ENCODE results near the gene TCEA2. TPM values are rescaled to one million over a fixed set of nuclear protein-coding genes. Genes with fewer than 3 reads are reported as not detected.

The TCEA2 gene
- polyA plus RNA-seq, 3 donors: 15.7 to 24.3 (median 16.0) TPM

- Histone ChIP-seq H3K27ac (ENCODE audit: low read depth in 1 of 2, low read length in 2 of 2) (no peak overlapping the region), H3K4me3 (replicated peaks in 1 of 3; ENCODE audit: low read depth in 2 of 3, low read length in 3 of 3) (peak overlapping the region; percentile 39 to 78 (median 49)), H3K4me1 (ENCODE audit: control insufficient read depth in 1 of 2, insufficient read depth in 2 of 2, low read length in 2 of 2) (peaks cover 24 to 40% of the 10 kb centered on the region in 2 donors), H3K9me3 (replicated peaks in 1 of 2; ENCODE audit: control insufficient read depth in 1 of 2, insufficient read depth in 1 of 2, low read length in 2 of 2) (no peaks in the 10 kb centered on the region), H3K79me2 (ENCODE audit: insufficient read depth, low read length) (no peaks in the 10 kb centered on the region), H4K20me1 (ENCODE audit: insufficient read depth, low read length) (no peaks in the 10 kb centered on the region), H2AFZ (ENCODE audit: insufficient read depth, low read depth, low read length, poor library complexity, severe bottlenecking) (peak overlapping the region; percentile 83), H3K9ac (ENCODE audit: insufficient read depth, low read length, poor library complexity, severe bottlenecking) (peak overlapping the region; percentile 64), H3K36me3 (replicated peaks in 1 of 2; ENCODE audit: control insufficient read depth in 1 of 2, insufficient read depth in 2 of 2, low read length in 2 of 2) (no peaks in the 10 kb centered on the region), H3K27me3 (ENCODE audit: control insufficient read depth in 2 of 2, insufficient read depth in 2 of 2, low read length in 2 of 2) (peaks cover 26 to 67% of the 10 kb centered on the region in 2 donors), H3K4me2 (replicated peaks; ENCODE audit: extremely low read depth, low read length, poor library complexity, severe bottlenecking) (peak overlapping the region; percentile 85)
- DNase-seq: peak in 1 of 3 donors; percentile 42
- H3K4me1 Mint-ChIP-seq: peaks cover 21% of the 10 kb centered on the region
- under 1% methylated on average over 22 of the region's 55 CpGs for WGBS (ENCODE audit: insufficient coverage)
- H3K36me3 Mint-ChIP-seq: no peaks in the 10 kb centered on the region
- peak overlapping the region; percentile 78 to 88 for H3K4me3 Mint-ChIP-seq
- intact Hi-C loops (cut with micrococcal nuclease): no loop called here
- no peak for TF ChIP-seq CTCF (IDR thresholded peaks at IDR 0.05)
- peaks cover 0 to 10% (median 2%) of the 10 kb centered on the region in 7 donors for H3K9me3 Mint-ChIP-seq
- H3K27ac Mint-ChIP-seq: peak overlapping the region in 1 of 7 donors; percentile 30
- H3K27me3 Mint-ChIP-seq (ENCODE audit: low read depth in 3 of 3): peaks cover 71 to 92% (median 75%) of the 10 kb centered on the region in 3 donors
These were observed 20.8 kb upstream of the TCEA2 start for GRCh38 chr20:64042054-64042781.

GRCh38 chr20:64043768-64044167, 19.2 kb upstream of the TCEA2 start:
- Histone ChIP-seq H2AFZ (ENCODE audit: insufficient read depth, low read depth, low read length, poor library complexity, severe bottlenecking) (no peak overlapping the region), H3K79me2 (ENCODE audit: insufficient read depth, low read length) (no peaks in the 10 kb centered on the region), H3K4me2 (replicated peaks; ENCODE audit: extremely low read depth, low read length, poor library complexity, severe bottlenecking) (no peak overlapping the region), H3K9ac (ENCODE audit: insufficient read depth, low read length, poor library complexity, severe bottlenecking) (no peak overlapping the region), H3K36me3 (replicated peaks in 1 of 2; ENCODE audit: control insufficient read depth in 1 of 2, insufficient read depth in 2 of 2, low read length in 2 of 2) (no peaks in the 10 kb centered on the region), H3K27ac (ENCODE audit: low read depth in 1 of 2, low read length in 2 of 2) (no peak overlapping the region), H3K4me3 (replicated peaks in 1 of 3; ENCODE audit: low read depth in 2 of 3, low read length in 3 of 3) (no peak overlapping the region), H3K9me3 (replicated peaks in 1 of 2; ENCODE audit: control insufficient read depth in 1 of 2, insufficient read depth in 1 of 2, low read length in 2 of 2) (peaks cover 0 to 4% of the 10 kb centered on the region in 2 donors), H3K27me3 (ENCODE audit: control insufficient read depth in 2 of 2, insufficient read depth in 2 of 2, low read length in 2 of 2) (peaks cover 22 to 65% of the 10 kb centered on the region in 2 donors), H3K4me1 (ENCODE audit: control insufficient read depth in 1 of 2, insufficient read depth in 2 of 2, low read length in 2 of 2) (peaks cover 20 to 29% of the 10 kb centered on the region in 2 donors), H4K20me1 (ENCODE audit: insufficient read depth, low read length) (no peaks in the 10 kb centered on the region)
- Mint-ChIP-seq H3K4me1 (peaks cover 17% of the 10 kb centered on the region), H3K36me3 (no peaks in the 10 kb centered on the region), H3K4me3 (peak overlapping the region in 1 of 2 donors; percentile 2), H3K27ac (no peak overlapping the region), H3K9me3 (peaks cover 0 to 7% (median 2%) of the 10 kb centered on the region in 7 donors), H3K27me3 (ENCODE audit: low read depth in 3 of 3) (peaks cover 70 to 88% (median 74%) of the 10 kb centered on the region in 3 donors)
- no peak for TF ChIP-seq CTCF (IDR thresholded peaks at IDR 0.05)
- WGBS (ENCODE audit: insufficient coverage): no CpG with 5 or more reads among the region's 9 CpGs
- no peak for DNase-seq
- intact Hi-C loops (cut with micrococcal nuclease): no loop called here

All from CD14-positive monocyte (primary cell).